ENCODE results near the gene CYP11A1.

Gene CYP11A1

DNA sequence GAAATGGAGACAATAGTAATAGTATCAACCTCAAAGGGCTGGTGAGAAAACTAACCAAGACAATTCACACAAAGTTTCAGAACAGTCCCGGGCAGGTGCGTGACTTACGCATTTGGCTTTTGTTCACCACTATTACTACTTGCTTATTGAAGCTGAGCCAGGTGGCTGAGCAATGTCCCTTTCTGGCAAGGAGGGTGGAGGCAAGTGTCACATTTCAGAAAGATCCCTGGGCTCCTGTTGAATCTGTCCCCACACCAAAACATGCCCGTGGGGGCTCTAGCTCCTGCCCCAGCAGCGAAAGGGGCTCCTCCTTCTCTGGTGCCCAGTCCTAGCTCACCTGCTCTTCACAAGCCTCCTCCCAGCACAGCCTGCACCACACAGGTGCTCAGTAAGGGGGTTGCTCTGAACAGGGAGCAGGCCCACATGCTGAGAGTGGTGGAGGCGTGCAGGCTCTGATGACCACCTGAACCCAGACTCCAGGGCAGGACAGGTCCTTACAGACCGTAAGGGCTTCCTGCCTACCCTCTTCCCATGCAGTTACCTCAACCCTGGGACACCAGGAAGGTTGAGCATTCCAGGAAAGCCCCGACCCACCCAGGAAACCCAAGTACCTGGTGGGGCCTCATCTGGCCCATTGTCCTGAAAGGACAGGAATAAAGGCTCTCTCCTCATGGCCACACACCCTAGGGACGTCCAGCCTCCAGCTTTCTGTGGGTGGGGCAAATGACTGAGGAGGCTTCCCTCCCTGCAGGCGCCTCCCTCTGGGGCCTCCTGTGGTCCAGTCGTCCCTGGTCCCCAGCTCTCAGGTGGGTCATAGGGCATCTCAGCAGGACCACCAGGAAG, 33.7 kb upstream of the CYP11A1 start:
- no peak overlapping the region for H3K27ac ChIP-seq
- DNase-seq (ENCODE audit: low spot score), result no peak
- no peak for TF ChIP-seq CTCF (IDR thresholded peaks at IDR 0.05)
- no peak overlapping the region for H3K4me3 ChIP-seq

GRCh38 chr15:74400313-74400860, 32.9 kb upstream of the CYP11A1 start:
- no peak overlapping the region for H3K4me3 ChIP-seq
- DNase-seq (ENCODE audit: low spot score), result no peak
- TF ChIP-seq CTCF (IDR thresholded peaks at IDR 0.05), result no peak
- H3K27ac ChIP-seq, result no peak overlapping the region

DNA sequence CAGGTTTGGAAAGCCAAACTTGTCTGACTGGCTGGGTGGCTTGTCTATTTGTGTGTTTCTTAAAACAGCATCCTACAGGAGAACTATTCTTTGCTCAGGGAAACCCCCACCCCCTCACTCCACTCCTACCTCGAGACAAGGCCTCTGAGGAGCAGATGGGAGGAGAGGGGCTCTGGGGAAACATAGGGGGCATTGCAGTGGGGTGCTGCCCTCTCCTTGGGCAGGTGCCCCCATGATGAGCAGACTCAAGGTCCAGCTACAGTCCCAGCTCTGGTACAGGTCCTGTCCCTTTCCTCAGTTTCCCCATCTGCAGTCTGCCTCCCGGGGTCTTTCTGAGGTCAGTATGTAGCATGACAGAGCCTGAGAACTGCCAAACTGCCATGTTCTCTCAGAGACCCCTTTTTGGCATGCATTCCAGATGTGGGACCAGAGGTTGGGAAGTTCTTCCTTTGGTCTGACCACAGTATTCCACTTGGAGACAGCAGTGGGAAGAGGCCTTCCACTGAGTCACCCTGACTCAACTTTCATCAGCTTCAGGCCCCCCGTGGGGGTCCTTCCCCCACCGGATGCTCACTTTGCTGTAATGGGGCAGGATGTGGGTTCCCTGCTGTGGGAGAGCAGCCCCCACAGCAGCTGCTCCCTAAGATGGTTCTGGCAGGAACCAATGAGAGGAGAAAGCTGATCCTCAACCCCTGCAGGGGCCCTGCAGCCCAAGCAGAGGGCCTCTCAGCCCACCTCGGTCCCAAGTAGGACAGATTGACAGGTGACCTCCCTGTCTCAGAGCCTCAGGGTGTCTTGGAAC, 32.3 kb upstream of the CYP11A1 start:
- H3K27ac ChIP-seq, result no peak overlapping the region
- no peak for DNase-seq (ENCODE audit: low spot score)
- no peak overlapping the region for H3K4me3 ChIP-seq
- TF ChIP-seq CTCF (IDR thresholded peaks at IDR 0.05), result no peak

GRCh38 chr15:74399100-74399499, 31.7 kb upstream of the CYP11A1 start:
- DNase-seq (ENCODE audit: low spot score), result no peak
- no peak overlapping the region for H3K27ac ChIP-seq
- TF ChIP-seq CTCF (IDR thresholded peaks at IDR 0.05), result no peak
- H3K4me3 ChIP-seq, result no peak overlapping the region

- no peak overlapping the region for H3K4me3 ChIP-seq
- DNase-seq (ENCODE audit: low spot score), result no peak
- H3K27ac ChIP-seq, result no peak overlapping the region
- no peak for TF ChIP-seq CTCF (IDR thresholded peaks at IDR 0.05)
These were observed 30.7 kb upstream of the CYP11A1 start for GRCh38 chr15:74398183-74398582.

DNA sequence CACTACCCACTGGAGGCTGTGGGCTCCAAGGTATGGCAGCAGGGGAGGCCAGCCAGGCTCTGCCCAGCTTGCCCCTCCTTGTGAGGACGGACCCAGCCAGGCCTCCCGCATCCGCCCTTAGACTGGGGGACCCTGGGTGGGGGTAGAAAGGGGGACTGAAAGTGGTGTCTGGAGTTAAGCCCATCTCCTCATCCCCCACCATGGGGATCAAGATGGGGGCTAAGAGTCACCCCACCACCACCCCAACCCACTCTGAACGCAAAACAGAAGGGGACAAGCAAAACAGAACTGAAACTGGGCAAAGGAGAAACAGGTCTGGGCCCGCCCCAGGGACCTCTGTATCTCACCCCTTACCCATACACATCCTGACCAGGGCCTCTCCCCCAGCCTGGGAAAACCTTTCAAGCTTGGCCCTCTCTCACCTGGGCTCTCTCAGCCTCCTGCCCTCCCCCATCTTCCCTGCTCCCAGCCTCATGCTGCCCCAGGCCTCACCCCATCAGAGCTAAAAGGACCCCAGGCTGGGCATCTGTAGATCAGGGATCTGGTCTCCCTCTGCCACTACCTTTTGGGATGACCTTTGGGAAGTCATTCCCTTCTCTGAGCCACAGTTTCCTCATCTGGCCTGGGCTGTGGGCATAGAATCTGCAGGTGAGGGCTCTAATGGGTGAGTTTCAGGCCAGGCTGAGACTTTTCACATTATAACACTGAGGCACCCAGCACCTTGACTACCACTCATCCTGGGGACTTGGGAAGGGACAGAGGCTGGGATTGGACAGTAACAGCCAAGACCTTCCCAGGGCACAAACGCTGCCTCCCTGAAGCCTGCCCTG, 30.0 kb upstream of the CYP11A1 start:
- Histone ChIP-seq H3K27ac (no peak overlapping the region), H3K4me3 (no peak overlapping the region)
- no peak for TF ChIP-seq CTCF (IDR thresholded peaks at IDR 0.05)
- DNase-seq (ENCODE audit: low spot score), result no peak

Data from coronary artery (tissue), 2 donors.